ENCODE data around the gene ALDH2.
"Not testable (repeated sequence)": the region's sequence is repeated elsewhere in the genome, so short reads cannot be mapped to it uniquely, and the experiment has no call there.

Gene ALDH2

DNA sequence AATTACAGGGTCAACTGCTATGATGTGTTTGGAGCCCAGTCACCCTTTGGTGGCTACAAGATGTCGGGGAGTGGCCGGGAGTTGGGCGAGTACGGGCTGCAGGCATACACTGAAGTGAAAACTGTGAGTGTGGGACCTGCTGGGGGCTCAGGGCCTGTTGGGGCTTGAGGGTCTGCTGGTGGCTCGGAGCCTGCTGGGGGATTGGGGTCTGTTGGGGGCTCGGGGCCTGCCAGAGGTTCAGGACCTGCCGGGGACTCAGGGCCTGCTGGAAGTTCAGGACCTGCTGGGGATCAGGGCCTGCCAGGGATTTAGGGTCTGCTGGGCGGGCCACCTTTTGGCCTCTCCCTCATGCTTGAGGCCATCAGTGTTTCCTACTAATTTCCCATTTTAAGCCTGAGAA is 37.1 kb downstream of the ALDH2 start:
- TF ChIP-seq EZH2 (IDR thresholded peaks at IDR 0.05) (no peak), FOXP2 (optimal IDR thresholded peaks at IDR 0.05; ENCODE audit: control extremely low read depth, extremely low read length, insufficient read depth) (no peak), POLR2AphosphoS5 (IDR thresholded peaks at IDR 0.05; ENCODE audit: borderline replicate concordance, low read depth, low read length) (no peak)
- H3K9ac ChIP-seq (ENCODE audit: insufficient read length), result no peak overlapping the region

DNA sequence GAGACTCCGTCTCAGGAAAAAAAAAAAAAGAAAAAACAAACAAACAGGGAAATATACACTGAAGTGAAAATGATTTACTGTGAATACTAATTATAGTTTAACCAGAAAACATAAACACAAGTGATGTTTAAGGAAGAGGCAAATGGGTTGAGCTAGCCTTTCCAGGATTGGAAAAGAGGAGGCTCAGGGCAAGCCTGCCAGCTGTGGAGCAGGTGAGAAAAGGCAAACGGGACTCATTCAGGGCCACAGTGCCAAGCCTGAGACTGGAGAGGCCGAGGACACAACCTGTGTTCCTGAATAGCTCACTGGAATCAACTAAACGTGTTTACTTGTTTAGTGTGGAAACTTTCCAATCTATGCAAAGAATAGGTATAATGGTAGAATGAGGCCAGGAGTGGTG is 39.6 kb downstream of the ALDH2 start:
- TF ChIP-seq EZH2 (IDR thresholded peaks at IDR 0.05) (no peak), FOXP2 (optimal IDR thresholded peaks at IDR 0.05; ENCODE audit: control extremely low read depth, extremely low read length, insufficient read depth) (no peak), POLR2AphosphoS5 (IDR thresholded peaks at IDR 0.05; ENCODE audit: borderline replicate concordance, low read depth, low read length) (no peak)
- Histone ChIP-seq H3K9ac (ENCODE audit: insufficient read length) (no peak overlapping the region), H3K27ac (no peak overlapping the region), H3K4me3 (no peak overlapping the region), H3K36me3 (ENCODE audit: insufficient read depth, low read length) (no peaks in the 10 kb centered on the region; the same call in 1 of the 2 replicates), H3K9me3 (ENCODE audit: low read depth, low read length) (no peaks in the 10 kb centered on the region)
- no peak for DNase-seq (ENCODE audit: low read depth, low spot score)

More for the DNA sequence above, 37.1 kb downstream of the ALDH2 start:
- peaks cover 16% of the 10 kb centered on the region; the same call in 1 of the 2 replicates for H3K36me3 ChIP-seq (ENCODE audit: insufficient read depth, low read length)
- no peaks in the 10 kb centered on the region for H3K9me3 ChIP-seq (ENCODE audit: low read depth, low read length)
- DNase-seq (ENCODE audit: low read depth, low spot score), result no peak
- H3K4me3 ChIP-seq, result no peak overlapping the region
- no peak overlapping the region for H3K27ac ChIP-seq

DNA sequence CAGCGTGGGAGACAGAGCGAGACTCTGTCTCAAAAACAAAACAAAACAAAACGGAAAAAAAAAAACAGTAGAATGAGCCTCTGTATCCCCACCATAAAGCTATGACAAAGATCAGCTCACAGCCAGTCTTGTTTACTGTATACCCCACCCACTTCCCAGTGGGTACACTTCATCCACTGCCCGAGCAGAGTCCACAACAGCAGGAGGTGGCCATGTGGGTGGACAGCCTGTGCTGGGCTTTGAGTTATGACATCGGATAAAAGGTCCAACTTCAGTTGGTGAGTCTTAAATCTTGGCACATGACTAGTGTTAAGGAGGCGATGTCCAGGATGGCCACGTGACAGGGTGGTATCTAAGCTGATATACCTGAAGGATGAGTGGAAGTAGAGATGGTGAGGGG is 40.5 kb downstream of the ALDH2 start:
- Histone ChIP-seq H3K9me3 (ENCODE audit: low read depth, low read length) (no peaks in the 10 kb centered on the region), H3K27ac (no peak overlapping the region), H3K9ac (ENCODE audit: insufficient read length) (no peak overlapping the region), H3K4me3 (no peak overlapping the region), H3K36me3 (ENCODE audit: insufficient read depth, low read length) (no peaks in the 10 kb centered on the region)
- TF ChIP-seq FOXP2 (optimal IDR thresholded peaks at IDR 0.05; ENCODE audit: control extremely low read depth, extremely low read length, insufficient read depth), result no peak
- TF ChIP-seq EZH2 (IDR thresholded peaks at IDR 0.05), result no peak
- TF ChIP-seq POLR2AphosphoS5 (IDR thresholded peaks at IDR 0.05; ENCODE audit: borderline replicate concordance, low read depth, low read length), result no peak
- no peak for DNase-seq (ENCODE audit: low read depth, low spot score)

DNA sequence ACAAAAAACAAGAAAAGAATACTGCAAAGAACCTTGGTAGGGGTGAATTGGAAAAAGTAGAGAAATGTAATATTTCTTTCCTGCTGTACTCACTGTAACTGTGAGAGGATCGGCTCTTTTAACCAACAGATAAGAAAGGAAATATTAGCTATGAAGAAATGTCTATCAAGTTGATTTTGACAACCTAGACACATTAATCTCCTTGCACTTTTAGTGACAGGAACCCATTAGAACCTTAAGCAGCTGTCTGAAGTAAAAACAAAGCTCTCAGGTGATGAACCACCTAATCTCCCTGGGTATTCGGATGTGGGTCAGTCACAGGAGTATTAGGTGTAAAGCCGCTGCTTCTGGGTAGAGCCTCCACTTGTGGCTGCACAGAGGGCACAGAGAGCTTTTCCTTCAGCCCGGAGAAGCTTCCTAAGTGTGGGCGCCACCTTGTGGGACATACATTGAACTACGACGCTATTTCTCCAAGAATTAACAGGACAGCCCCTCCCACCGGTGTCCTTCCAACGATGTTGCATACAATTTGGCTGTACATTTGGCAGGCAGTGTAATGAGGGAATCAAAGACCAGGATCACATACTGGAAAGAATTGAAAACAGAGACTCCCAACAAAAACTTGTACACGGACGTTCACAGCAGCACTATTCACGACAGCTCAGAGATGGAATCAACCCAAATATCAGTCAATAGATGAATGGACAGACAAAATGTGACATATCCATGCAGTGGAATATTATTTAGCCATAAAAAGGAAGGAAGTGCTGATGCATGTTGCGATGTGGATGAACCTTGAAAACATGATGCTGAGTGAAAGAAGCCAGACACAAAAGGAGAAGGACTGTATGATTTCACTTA is 46.4 kb downstream of the ALDH2 start:
- no peaks in the 10 kb centered on the region for H3K36me3 ChIP-seq (ENCODE audit: insufficient read depth, low read length)
- H3K4me3 ChIP-seq, result no peak overlapping the region
- H3K9me3 ChIP-seq (ENCODE audit: low read depth, low read length), result no peaks in the 10 kb centered on the region
- TF ChIP-seq EZH2 (IDR thresholded peaks at IDR 0.05) (no peak), POLR2AphosphoS5 (IDR thresholded peaks at IDR 0.05; ENCODE audit: borderline replicate concordance, low read depth, low read length) (no peak), FOXP2 (optimal IDR thresholded peaks at IDR 0.05; ENCODE audit: control extremely low read depth, extremely low read length, insufficient read depth) (no peak)
- peak; percentile 70 for DNase-seq (ENCODE audit: low read depth, low spot score)
- H3K27ac ChIP-seq, result no peak overlapping the region
- H3K9ac ChIP-seq (ENCODE audit: insufficient read length), result no peak overlapping the region

DNA sequence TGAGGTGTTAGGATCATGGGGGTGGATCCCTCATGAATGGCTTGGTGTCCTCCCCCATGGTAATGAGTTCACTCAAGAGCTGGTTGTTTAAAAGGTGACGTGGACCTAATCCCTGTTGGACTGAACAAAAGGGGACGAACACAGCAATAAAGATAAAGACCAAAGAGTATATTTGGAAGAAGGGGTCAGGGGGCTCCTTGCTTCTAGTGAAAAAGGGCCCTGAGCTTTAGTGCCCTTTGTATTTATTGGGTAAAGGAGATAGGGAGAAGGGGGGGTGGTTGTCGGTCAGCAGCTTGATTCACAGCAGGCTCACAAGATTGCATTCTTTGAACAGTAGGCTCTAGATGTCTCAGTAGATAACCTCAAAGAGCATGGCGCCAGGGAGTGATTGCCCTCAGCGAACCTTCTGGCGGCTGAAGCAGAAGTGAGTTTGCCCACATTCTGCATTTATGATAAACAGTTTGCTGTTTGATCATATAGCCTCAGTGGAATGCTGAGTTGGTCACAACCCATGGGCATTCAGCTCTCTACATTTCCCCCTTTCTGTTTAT is 49.4 kb downstream of the ALDH2 start:
- TF ChIP-seq POLR2AphosphoS5 (IDR thresholded peaks at IDR 0.05; ENCODE audit: borderline replicate concordance, low read depth, low read length) (no peak), EZH2 (IDR thresholded peaks at IDR 0.05) (no peak), FOXP2 (optimal IDR thresholded peaks at IDR 0.05; ENCODE audit: control extremely low read depth, extremely low read length, insufficient read depth) (no peak)
- Histone ChIP-seq H3K4me3 (no peak overlapping the region), H3K9ac (ENCODE audit: insufficient read length) (no peak overlapping the region), H3K36me3 (ENCODE audit: insufficient read depth, low read length) (no peaks in the 10 kb centered on the region), H3K27ac (no peak overlapping the region), H3K9me3 (ENCODE audit: low read depth, low read length) (no peaks in the 10 kb centered on the region)
- no peak for DNase-seq (ENCODE audit: low read depth, low spot score)

DNA sequence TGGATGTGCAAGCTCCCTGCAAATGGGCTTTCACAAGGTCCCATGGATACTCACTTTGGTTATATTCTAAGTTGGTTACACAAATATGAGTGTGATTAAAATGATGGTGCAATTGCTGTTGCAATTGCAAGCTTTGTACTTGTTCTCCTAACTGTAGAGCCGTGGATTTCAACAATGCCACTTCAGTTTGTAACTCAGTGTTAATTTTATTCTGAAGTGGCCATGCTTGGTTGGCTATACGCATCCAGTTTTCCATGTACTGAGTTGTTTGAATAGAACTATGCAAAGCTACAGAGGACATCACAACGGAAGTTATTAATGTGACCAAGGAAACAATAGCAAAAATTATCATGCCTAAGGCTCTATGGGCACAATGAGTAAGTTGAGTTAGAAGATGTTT is 50.2 kb downstream of the ALDH2 start:
- not testable (repeated sequence) for H3K9me3 ChIP-seq (ENCODE audit: low read depth, low read length); H3K4me3 ChIP-seq; H3K36me3 ChIP-seq (ENCODE audit: insufficient read depth, low read length); H3K27ac ChIP-seq; H3K9ac ChIP-seq (ENCODE audit: insufficient read length); DNase-seq (ENCODE audit: low read depth, low spot score)

DNA sequence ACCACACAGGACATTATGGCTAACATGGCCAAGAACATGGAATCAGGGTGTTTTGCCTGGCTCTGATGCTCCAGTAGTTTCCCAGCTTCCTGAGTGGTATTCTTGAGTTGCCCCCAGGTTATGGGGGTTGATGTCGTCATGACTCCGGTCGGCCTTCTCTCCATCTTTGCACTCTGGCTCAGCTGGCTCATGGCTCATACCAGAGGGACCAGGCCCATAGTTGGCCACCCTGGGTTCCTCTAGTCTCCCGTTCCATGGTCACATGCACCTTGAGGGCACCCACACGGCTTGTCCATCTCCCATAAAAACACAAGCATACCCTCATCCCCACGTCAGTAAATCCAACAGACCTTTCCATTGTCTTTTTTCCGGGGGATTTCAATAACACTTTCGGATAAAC is 51.6 kb downstream of the ALDH2 start:
- H3K9ac ChIP-seq (ENCODE audit: insufficient read length), result no peak overlapping the region
- TF ChIP-seq POLR2AphosphoS5 (IDR thresholded peaks at IDR 0.05; ENCODE audit: borderline replicate concordance, low read depth, low read length) (no peak), EZH2 (IDR thresholded peaks at IDR 0.05) (no peak), FOXP2 (optimal IDR thresholded peaks at IDR 0.05; ENCODE audit: control extremely low read depth, extremely low read length, insufficient read depth) (no peak)
- no peaks in the 10 kb centered on the region for H3K9me3 ChIP-seq (ENCODE audit: low read depth, low read length)
- H3K27ac ChIP-seq, result no peak overlapping the region
- no peaks in the 10 kb centered on the region for H3K36me3 ChIP-seq (ENCODE audit: insufficient read depth, low read length)
- no peak for DNase-seq (ENCODE audit: low read depth, low spot score)
- no peak overlapping the region for H3K4me3 ChIP-seq

DNA sequence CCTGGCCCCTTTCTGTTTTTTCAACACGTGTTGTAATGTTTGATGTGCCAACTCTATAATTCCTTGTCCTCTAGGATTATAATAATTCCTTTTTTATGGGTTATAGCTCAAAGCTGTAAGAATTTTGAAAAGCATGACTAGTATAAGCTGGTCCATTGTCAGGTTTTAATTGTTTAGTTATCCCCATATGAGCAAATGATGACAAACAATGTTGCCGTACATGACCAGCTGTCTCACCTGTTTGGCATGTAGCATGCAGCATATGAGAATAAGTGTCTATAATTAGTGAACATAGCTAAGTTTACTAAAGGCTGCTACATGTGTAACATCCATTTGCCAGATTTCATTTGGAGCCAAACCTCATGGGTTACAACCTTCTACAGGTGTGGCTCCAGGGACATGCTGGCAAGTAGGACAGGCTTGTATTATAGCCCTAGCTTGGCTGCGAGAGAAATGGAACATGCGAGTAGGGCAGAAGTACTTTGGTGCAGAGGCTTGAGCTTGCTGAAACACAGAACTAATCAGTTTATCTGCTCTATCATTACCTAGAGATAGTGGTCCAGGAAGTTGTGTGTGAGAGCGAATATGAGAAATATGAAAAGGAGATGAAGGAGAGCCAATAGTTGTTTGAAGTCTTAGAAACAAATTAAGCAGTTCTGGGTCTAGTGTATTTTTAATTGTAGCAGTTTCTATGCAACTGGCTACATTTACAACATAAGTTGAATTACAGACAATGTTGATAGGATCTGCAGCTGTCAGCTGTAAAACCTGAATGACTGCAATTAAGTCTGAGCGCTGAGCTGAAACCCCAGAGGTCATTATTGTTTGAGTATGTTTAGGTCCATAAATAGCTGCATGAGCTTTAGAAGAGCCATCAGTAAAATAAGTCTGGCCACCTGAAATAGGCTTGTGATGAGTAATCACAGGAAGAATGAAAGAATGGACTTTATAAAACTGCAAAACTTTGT is 52.7 kb downstream of the ALDH2 start:
- Histone ChIP-seq H3K9me3 (ENCODE audit: low read depth, low read length) (no peaks in the 10 kb centered on the region), H3K36me3 (ENCODE audit: insufficient read depth, low read length) (no peaks in the 10 kb centered on the region), H3K4me3 (no peak overlapping the region), H3K27ac (no peak overlapping the region), H3K9ac (ENCODE audit: insufficient read length) (no peak overlapping the region)
- no peak for DNase-seq (ENCODE audit: low read depth, low spot score)
- TF ChIP-seq FOXP2 (optimal IDR thresholded peaks at IDR 0.05; ENCODE audit: control extremely low read depth, extremely low read length, insufficient read depth) (no peak), EZH2 (IDR thresholded peaks at IDR 0.05) (no peak), POLR2AphosphoS5 (IDR thresholded peaks at IDR 0.05; ENCODE audit: borderline replicate concordance, low read depth, low read length) (no peak)

DNA sequence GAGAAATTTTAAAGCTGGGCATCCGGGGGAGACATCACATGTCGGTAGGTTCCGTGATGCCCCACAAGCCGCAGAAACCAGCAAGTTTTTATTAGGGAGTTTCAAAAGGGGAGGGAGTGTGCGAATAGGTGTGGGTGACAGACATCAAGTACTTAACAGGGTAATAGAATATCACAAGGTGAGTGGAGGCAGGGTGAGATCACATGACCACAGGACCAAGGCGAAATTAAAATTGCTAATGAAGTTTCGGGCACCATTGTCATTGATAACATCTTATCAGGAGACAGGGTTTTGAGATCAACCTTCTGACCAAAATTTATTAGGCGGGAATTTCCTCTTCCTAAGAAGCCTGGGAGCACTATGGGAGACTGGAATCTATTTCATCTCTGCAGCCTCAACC is 54.1 kb downstream of the ALDH2 start:
- H3K4me3 ChIP-seq; H3K9ac ChIP-seq (ENCODE audit: insufficient read length); DNase-seq (ENCODE audit: low read depth, low spot score); H3K27ac ChIP-seq; H3K9me3 ChIP-seq (ENCODE audit: low read depth, low read length); H3K36me3 ChIP-seq (ENCODE audit: insufficient read depth, low read length): not testable (repeated sequence)
